A673 (cell line): ENCODE data around the gene SYNGR2. TPM values are rescaled to one million over a fixed set of nuclear protein-coding genes. Genes with fewer than 3 reads are reported as not detected.
A peak's percentile ranks its signal among the peaks of the same experiment; 100 is the strongest.

Experiments used
- BruUV-seq: library from RNA; stranded (reverse); fragments of 400-500 nt; replicated peaks from 2 replicates; lab custom pipeline; 2021; lab: Mats Ljungman, UMichigan
- CTCF ChIA-PET: fragments of 300-600 bp; sonication (Branson Sonifier 250); formaldehyde crosslinking; loops from one replicate; lab custom pipeline; 2022; ENCODE audit warnings: antibody characterized with exemption; lab: Charles Lee
- POLR2A ChIA-PET: fragments of 300-600 bp; sonication (Branson Sonifier 250); formaldehyde crosslinking; loops from one replicate; lab custom pipeline; 2022; ENCODE audit warnings: antibody characterized with exemption; ENCODE audit not compliant: low non-redundant PET; lab: Charles Lee
- DNase-seq: peaks from one replicate; pipeline ENCODE4 v3.0.0-alpha.2; 2015; ENCODE audit warnings: low spot score
- H3K27ac ChIP-seq: fragments of 200-600 bp; sonication (generic); 2 replicates; pipeline ENCODE4 v1.5.1; 2016; ENCODE audit warnings: mixed run types, low read depth, mild to moderate bottlenecking, mixed read lengths, antibody characterized with exemption, low read length; ENCODE audit not compliant: poor library complexity, severe bottlenecking
- H3K27me3 ChIP-seq: fragments of 200-600 bp; sonication (generic); replicated peaks from 2 replicates; pipeline ENCODE4 v1.6.1; 2017; ENCODE audit warnings: mixed run types, low read depth, mild to moderate bottlenecking, mixed read lengths, antibody characterized with exemption, low read length; ENCODE audit not compliant: insufficient read depth, poor library complexity
- H3K36me3 ChIP-seq: fragments of 200-600 bp; sonication (generic); 2 replicates; pipeline ENCODE4 v1.6.1; 2016; ENCODE audit warnings: mixed run types, mild to moderate bottlenecking, mixed read lengths, antibody characterized with exemption, low read length; ENCODE audit not compliant: insufficient read depth, poor library complexity, severe bottlenecking
- H3K4me1 ChIP-seq: fragments of 200-600 bp; sonication (generic); 2 replicates; pipeline ENCODE4 v1.6.1; 2017; ENCODE audit warnings: mixed run types, mild to moderate bottlenecking, mixed read lengths, antibody characterized with exemption, low read length; ENCODE audit not compliant: insufficient read depth, poor library complexity, severe bottlenecking
- H3K4me3 ChIP-seq: fragments of 200-600 bp; sonication (generic); 2 replicates; pipeline ENCODE4 v1.5.1; 2016; ENCODE audit warnings: low read depth, mixed run types, mild to moderate bottlenecking, mixed read lengths, low read length; ENCODE audit not compliant: poor library complexity, severe bottlenecking
- H3K9me3 ChIP-seq: fragments of 200-600 bp; sonication (generic); 2 replicates; pipeline ENCODE4 v1.6.1; 2016; ENCODE audit warnings: mixed run types, low read depth, mild to moderate bottlenecking, mixed read lengths, antibody characterized with exemption, low read length; ENCODE audit not compliant: poor library complexity, severe bottlenecking
- CTCF ChIP-seq: fragments of 300-800, 200-600 bp; sonication (generic); conservative IDR thresholded peaks from 2 replicates; pipeline ENCODE4 v1.5.1; 2017; ENCODE audit warnings: low read depth, mild to moderate bottlenecking, antibody characterized with exemption, low read length, moderate library complexity, mixed read lengths
- EZH2 ChIP-seq: fragments of 200-600 bp; sonication (generic); IDR thresholded peaks from 2 replicates; pipeline ENCODE4 v1.6.1; 2017; ENCODE audit warnings: borderline replicate concordance, low read depth, mild to moderate bottlenecking, mixed read lengths, antibody characterized with exemption, low read length; ENCODE audit not compliant: poor library complexity, severe bottlenecking
- intact Hi-C: fragments of 100-400 bp; cut with micrococcal nuclease; formaldehyde crosslinking; loops from one replicate; pipeline ENCODE4 v1.10.0; 2022; ENCODE audit not compliant: unreplicated experiment
- total RNA-seq: library from RNA; stranded (reverse); gene quantifications from 2 replicates; pipeline ENCODE4 v1.2.3, GENCODE V29; 2021

SYNGR2 gene
- total RNA-seq, 1 experiment from 2014 or later, result 55.3 TPM

GRCh38 chr17:78133971-78134898 is 34.1 kb upstream of the SYNGR2 start:
- TF ChIP-seq EZH2, result no peak
- TF ChIP-seq CTCF, result peak; percentile 78
- ChIA-PET POLR2A (no interaction called here), CTCF (interaction anchor here (0.5 to 0.6 kb wide), 2 partner anchors 442 to 825 kb away, joined by 4 to 7 read pairs; no protein-coding TSS in a partner anchor)
- intact Hi-C loops, result no loop called here
- Histone ChIP-seq H3K27me3 (no peaks in the 10 kb centered on the region), H3K4me1 (peaks cover 23% of the 10 kb centered on the region), H3K27ac (no peak overlapping the region), H3K4me3 (no peak overlapping the region), H3K9me3 (no peaks in the 10 kb centered on the region), H3K36me3 (no peaks in the 10 kb centered on the region)
- BruUV-seq, result no TSS peak
- DNase-seq, result peak; percentile 70

GRCh38 chr17:78134899-78135385 is 33.4 kb upstream of the SYNGR2 start:
- Histone ChIP-seq H3K4me3 (no peak overlapping the region), H3K4me1 (peaks cover 20% of the 10 kb centered on the region), H3K27ac (no peak overlapping the region), H3K36me3 (no peaks in the 10 kb centered on the region), H3K27me3 (no peaks in the 10 kb centered on the region), H3K9me3 (no peaks in the 10 kb centered on the region)
- BruUV-seq, result no TSS peak
- TF ChIP-seq EZH2 (no peak), CTCF (no peak)
- intact Hi-C loops, result no loop called here
- no peak for DNase-seq
- ChIA-PET CTCF (interaction anchor here (0.6 kb wide), 1 partner anchor 443 kb away, joined by 7 read pairs; no protein-coding TSS in a partner anchor), POLR2A (interaction anchor here (1.5 kb wide), 1 partner anchor 177 kb away, joined by 5 read pairs; the partner anchor contains the start of gene TNRC6C)

DNA sequence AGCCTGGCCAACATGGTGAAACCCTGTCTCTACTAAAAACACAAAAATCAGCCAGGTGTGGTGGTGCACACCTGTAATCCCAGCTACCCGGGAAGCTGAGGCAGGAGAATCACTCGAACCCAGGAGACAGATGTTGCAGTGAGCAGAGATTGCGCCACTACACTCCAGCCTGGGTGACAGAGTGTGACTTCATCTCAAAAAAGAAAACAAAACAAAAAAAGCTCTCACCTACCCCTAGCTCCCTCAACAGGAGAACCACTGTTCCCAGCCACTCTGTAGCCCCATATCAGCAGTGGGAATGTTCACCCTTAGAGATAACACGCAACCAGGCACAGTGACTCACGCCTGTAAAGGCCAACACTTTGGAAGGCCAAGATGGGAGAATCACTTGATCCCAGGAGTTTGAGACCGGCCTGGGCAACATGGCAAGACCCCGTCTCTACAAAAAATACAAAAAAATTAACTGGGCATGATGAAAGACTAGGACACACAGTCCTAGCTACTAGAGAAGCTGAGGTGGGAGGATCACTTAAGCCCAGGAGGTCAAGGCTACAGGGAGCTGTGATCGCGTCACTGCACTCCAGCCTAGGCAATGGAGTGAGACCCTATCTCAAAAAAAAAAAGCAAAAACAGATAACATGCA is 32.4 kb upstream of the SYNGR2 start:
- ChIA-PET CTCF (interaction anchor here (0.6 kb wide), 1 partner anchor 23 kb away, joined by 3 read pairs; no protein-coding TSS in a partner anchor), POLR2A (interaction anchor here (1.5 kb wide), 1 partner anchor 178 kb away, joined by 5 read pairs; the partner anchor contains the start of gene TNRC6C)
- H3K36me3 ChIP-seq, result no peaks in the 10 kb centered on the region
- no TSS peak for BruUV-seq
- no peak for DNase-seq
- H3K9me3 ChIP-seq, result no peaks in the 10 kb centered on the region
- H3K4me1 ChIP-seq, result peaks cover 20% of the 10 kb centered on the region
- H3K27ac ChIP-seq, result no peak overlapping the region
- intact Hi-C loops, result no loop called here
- TF ChIP-seq EZH2 (no peak), CTCF (no peak)
- H3K4me3 ChIP-seq, result no peak overlapping the region
- H3K27me3 ChIP-seq, result no peaks in the 10 kb centered on the region
